K562 (cell line): ENCODE measurements around the gene HSF2BP. TPM values are rescaled to one million over a fixed set of nuclear protein-coding genes. Genes with fewer than 3 reads are reported as not detected.

Source experiments
- ATAC-seq: fragments of 200-7000 bp; cut with Tn5 transposase; 3 replicates; pipeline ENCODE4 v1.9.1; 2020; ENCODE audit warnings: moderate library complexity
- BruUV-seq: library from RNA; stranded (reverse); fragments of 400-500 nt; replicated peaks from 2 replicates; lab custom pipeline; 2021; lab: Mats Ljungman, UMichigan
- CTCF ChIA-PET: fragments of 300-600 bp; formaldehyde crosslinking; extraction: SDS; loops from one replicate; lab custom pipeline; 2021; ENCODE audit warnings: low intra/inter-chr PET ratio; lab: Yijun Ruan, JAX
- POLR2A ChIA-PET: fragments of 300-600, 350-650 bp; sonication (Branson Sonifier 250); formaldehyde crosslinking; extraction: SDS; loops from one replicate; lab custom pipeline; 2021; ENCODE audit warnings: antibody characterized with exemption, inconsistent platforms; lab: Yijun Ruan, JAX
- DNase-seq, 4 experiments: peaks; one replicate each; pipeline versions ENCODE4 v3.0.0 to v3.0.0-alpha.2; 2011 to 2018; ENCODE audit warnings: low spot score in 3 of 4, mixed read lengths in 3 of 4; ENCODE audit errors: extremely low read depth in 1 of 4
- FAIRE-seq: peaks from 2 replicates; lab custom pipeline; 2011; peaks lifted over from hg19 to GRCh38; lab: Jason Lieb, UNC
- H2AFZ ChIP-seq: 2 replicates; pipeline ENCODE4 v1.6.0; 2011; ENCODE audit warnings: low read depth, low read length, control low read depth, inconsistent platforms
- H3K27ac ChIP-seq: fragments of 200-600 bp; 3 replicates; pipeline ENCODE4 v1.8.0; 2011; ENCODE audit warnings: low read depth, mild to moderate bottlenecking, control low read depth, inconsistent platforms, low read length, moderate library complexity, mixed read lengths; ENCODE audit errors: extremely low read depth
- H3K27me3 ChIP-seq, 2 experiments: fragments of 300-600 bp in 1 of 2; 2 replicates in 1 of 2; 3 replicates in 1 of 2; pipeline versions ENCODE4 v1.6.0 to v1.8.0; 2011; ENCODE audit warnings: inconsistent platforms in 2 of 2, low read length in 2 of 2, mild to moderate bottlenecking in 1 of 2, mixed read lengths in 1 of 2, moderate library complexity in 1 of 2; ENCODE audit not compliant: control insufficient read depth in 2 of 2, insufficient read depth in 2 of 2
- H3K36me3 ChIP-seq: fragments of 300-600 bp; 3 replicates; pipeline ENCODE4 v1.8.0; 2011; ENCODE audit warnings: mild to moderate bottlenecking, low read length, inconsistent platforms; ENCODE audit not compliant: control insufficient read depth, insufficient read depth
- H3K4me1 ChIP-seq, 2 experiments: fragments of 200-600 bp in 1 of 2; replicated peaks in 1 of 2; 2 replicates in 1 of 2; 3 replicates in 1 of 2; pipeline versions ENCODE4 v1.5.1 to v1.8.0; 2011; ENCODE audit warnings: inconsistent platforms in 2 of 2, low read length in 2 of 2, mild to moderate bottlenecking in 1 of 2, mixed read lengths in 1 of 2, moderate library complexity in 1 of 2; ENCODE audit not compliant: control insufficient read depth in 2 of 2, insufficient read depth in 2 of 2
- H3K4me2 ChIP-seq: 2 replicates; pipeline ENCODE4 v1.6.1; 2011; ENCODE audit warnings: low read length, control low read depth, inconsistent platforms, mixed read lengths; ENCODE audit not compliant: insufficient read depth
- H3K4me3 ChIP-seq: fragments of 200-600 bp; sonication (generic), shearing (Covaris generic); 2 replicates; pipeline ENCODE4 v1.5.1; 2016; ENCODE audit warnings: control low read depth, inconsistent platforms
- H3K79me2 ChIP-seq: fragments of 200-600 bp; 3 replicates; pipeline ENCODE4 v1.8.0; 2011; ENCODE audit warnings: low read length, inconsistent platforms; ENCODE audit not compliant: control insufficient read depth, insufficient read depth
- H3K9ac ChIP-seq, 2 experiments: 2 replicates each; pipeline versions ENCODE4 v1.6.0 to v1.6.1; 2011; ENCODE audit warnings: low read depth in 2 of 2, low read length in 2 of 2, control low read depth in 1 of 2, inconsistent platforms in 1 of 2, mild to moderate bottlenecking in 1 of 2, mixed read lengths in 1 of 2; ENCODE audit not compliant: insufficient read depth in 1 of 2
- H3K9me1 ChIP-seq: one replicate; pipeline ENCODE4 v1.6.0; 2011; ENCODE audit warnings: inconsistent platforms, mild to moderate bottlenecking, low read length, moderate library complexity; ENCODE audit not compliant: control insufficient read depth, insufficient read depth
- H3K9me3 ChIP-seq: replicated peaks from 2 replicates; pipeline ENCODE4 v1.5.1; 2011; ENCODE audit warnings: low read depth, low read length, inconsistent platforms; ENCODE audit not compliant: control insufficient read depth, insufficient read depth
- H4K20me1 ChIP-seq: replicated peaks from 2 replicates; pipeline ENCODE4 v1.6.1; 2011; ENCODE audit warnings: low read length, inconsistent platforms, mixed read lengths; ENCODE audit not compliant: control insufficient read depth, insufficient read depth
- LCOR ChIP-seq: sonication (generic); formaldehyde crosslinking; IDR thresholded peaks from 2 replicates; pipeline ENCODE4 v1.8.0; 2022; ENCODE audit warnings: mild to moderate bottlenecking, missing genetic modification reagents
- MAZ ChIP-seq, 2 experiments: fragments of 450-650 bp in 1 of 2; sonication (generic) in 1 of 2; formaldehyde crosslinking; IDR thresholded peaks in 1 of 2; conservative IDR thresholded peaks in 1 of 2; 2 replicates each; pipeline versions ENCODE4 v1.4.0 to v1.5.0; 2020; ENCODE audit warnings: mild to moderate bottlenecking in 1 of 2, missing genetic modification reagents in 1 of 2
- MTF1 ChIP-seq: fragments of 250-450 bp; sonication (Bioruptor Pico); IDR thresholded peaks from 2 replicates; pipeline ENCODE4 v1.9.0; 2021; ENCODE audit warnings: moderate library complexity, mild to moderate bottlenecking, inconsistent platforms, borderline replicate concordance
- PHF21A ChIP-seq: fragments of 450-650 bp; IDR thresholded peaks from 2 replicates; pipeline ENCODE4 v1.6.1; 2017; ENCODE audit warnings: low read depth, borderline replicate concordance
- RAD21 ChIP-seq, 2 experiments: fragments of 250-450 bp in 1 of 2; fragments of 450-650 bp in 1 of 2; sonication (Bioruptor Pico) in 1 of 2; formaldehyde crosslinking in 1 of 2; IDR thresholded peaks in 1 of 2; conservative IDR thresholded peaks in 1 of 2; 2 replicates each; pipeline versions ENCODE4 v1.4.0 to v1.8.0; 2020 to 2022; ENCODE audit warnings: mild to moderate bottlenecking in 2 of 2, moderate library complexity in 1 of 2
- RNF2 ChIP-seq: sonication (generic); IDR thresholded peaks from 2 replicates; pipeline ENCODE4 v1.6.1; 2016
- SAP30 ChIP-seq: fragments of 200-600 bp; sonication (generic); IDR thresholded peaks from 2 replicates; pipeline ENCODE4 v1.6.1; 2012; ENCODE audit warnings: borderline replicate concordance, low read depth, mild to moderate bottlenecking, moderate library complexity, low read length, control low read depth, inconsistent platforms; ENCODE audit not compliant: insufficient read depth, poor library complexity, severe bottlenecking
- TCFL5 ChIP-seq: fragments of 250-450 bp; sonication (Bioruptor Pico); conservative IDR thresholded peaks from 2 replicates; pipeline ENCODE4 v1.6.1; 2021; ENCODE audit warnings: mild to moderate bottlenecking, moderate library complexity, matching md5 sums
- YY1 ChIP-seq, 3 experiments: IDR thresholded peaks; 2 replicates each; pipeline ENCODE4 v1.6.1; 2011; ENCODE audit warnings: low read length in 2 of 3, mild to moderate bottlenecking in 2 of 3, moderate library complexity in 2 of 3, borderline replicate concordance in 1 of 3, control low read depth in 1 of 3, low read depth in 1 of 3; ENCODE audit not compliant: insufficient read depth in 3 of 3, insufficient replicate concordance in 2 of 3, control insufficient read depth in 1 of 3, insufficient read length in 1 of 3; ENCODE audit errors: extremely low read depth in 1 of 3
- ZFPM2 ChIP-seq: fragments of 250-450 bp; sonication (Bioruptor Pico); IDR thresholded peaks from 2 replicates; pipeline ENCODE4 v1.5.1; 2022; ENCODE audit warnings: mild to moderate bottlenecking
- ZNF316 ChIP-seq: fragments of 450-650 bp; IDR thresholded peaks from 2 replicates; pipeline ENCODE4 v1.6.1; 2016
- WGBS: fragments of 100-300 bp; shearing (Covaris generic); methylation state at CpG from one replicate; pipeline ENCODE4 v1.1.6; 2016; ENCODE audit warnings: low coverage, mixed read lengths; ENCODE audit not compliant: insufficient coverage; ENCODE audit errors: missing lambda C conversion rate; 5-methylcytosine and 5-hydroxymethylcytosine counted together
- in situ Hi-C: fragments of 300-500 bp; cut with MboI; formaldehyde crosslinking; loops from 4 replicates; pipeline ENCODE4 v1.15.0; 2018; ENCODE audit warnings: inconsistent platforms, mixed read lengths
- intact Hi-C: fragments of 100-400 bp; cut with micrococcal nuclease; formaldehyde crosslinking; loops from 2 replicates; pipeline ENCODE4 v1.14.2; 2022
- polyA plus RNA-seq, 8 experiments: library from polyadenylated mRNA; depleted of rRNA in 4 of 8; stranded (reverse) in 5 of 8; unstranded in 3 of 8; fragments of >200 nt; fragmentation: Nextera tagmentation in 2 of 8; fragmentation: Illumina TruSeq in 1 of 8; extraction: Ambion mirVana in 2 of 8; extraction: Trizol in 1 of 8; gene quantifications; 2 replicates each; pipeline versions ENCODE4 v1.2.1 to v1.2.3, GENCODE V29; 2011 to 2014; ENCODE audit warnings: inconsistent platforms in 1 of 8, missing spikeins in 1 of 8
- total RNA-seq, 7 experiments: library from RNA; depleted of rRNA in 6 of 7; stranded (reverse); fragments of >200 nt in 6 of 7; fragmentation: Illumina TruSeq in 2 of 7; extraction: Trizol in 2 of 7; gene quantifications; 2 replicates each; pipeline versions ENCODE4 v1.2.1 to v1.2.3, GENCODE V29; 2011 to 2021; ENCODE audit warnings: low replicate concordance in 1 of 7
- TF ChIP-seq, protein P1 (sequence below): fragments of 450-650 bp; IDR thresholded peaks from 2 replicates; pipeline ENCODE4 v1.6.1; 2016; ENCODE audit warnings: missing biosample characterization, missing genetic modification characterization
- TF ChIP-seq, protein P2 (sequence below): sonication (generic); formaldehyde crosslinking; IDR thresholded peaks from 2 replicates; pipeline ENCODE4 v1.8.1; 2023; ENCODE audit warnings: mild to moderate bottlenecking, missing genetic modification reagents

HSF2BP gene
- total and polyA plus RNA-seq, 9 of the 15 experiments (the other 6 are each of a cell fraction or from before 2014, with no cell fraction given), result 0.04 to 0.57 (median 0.20) TPM; not detected in 2

DNA sequence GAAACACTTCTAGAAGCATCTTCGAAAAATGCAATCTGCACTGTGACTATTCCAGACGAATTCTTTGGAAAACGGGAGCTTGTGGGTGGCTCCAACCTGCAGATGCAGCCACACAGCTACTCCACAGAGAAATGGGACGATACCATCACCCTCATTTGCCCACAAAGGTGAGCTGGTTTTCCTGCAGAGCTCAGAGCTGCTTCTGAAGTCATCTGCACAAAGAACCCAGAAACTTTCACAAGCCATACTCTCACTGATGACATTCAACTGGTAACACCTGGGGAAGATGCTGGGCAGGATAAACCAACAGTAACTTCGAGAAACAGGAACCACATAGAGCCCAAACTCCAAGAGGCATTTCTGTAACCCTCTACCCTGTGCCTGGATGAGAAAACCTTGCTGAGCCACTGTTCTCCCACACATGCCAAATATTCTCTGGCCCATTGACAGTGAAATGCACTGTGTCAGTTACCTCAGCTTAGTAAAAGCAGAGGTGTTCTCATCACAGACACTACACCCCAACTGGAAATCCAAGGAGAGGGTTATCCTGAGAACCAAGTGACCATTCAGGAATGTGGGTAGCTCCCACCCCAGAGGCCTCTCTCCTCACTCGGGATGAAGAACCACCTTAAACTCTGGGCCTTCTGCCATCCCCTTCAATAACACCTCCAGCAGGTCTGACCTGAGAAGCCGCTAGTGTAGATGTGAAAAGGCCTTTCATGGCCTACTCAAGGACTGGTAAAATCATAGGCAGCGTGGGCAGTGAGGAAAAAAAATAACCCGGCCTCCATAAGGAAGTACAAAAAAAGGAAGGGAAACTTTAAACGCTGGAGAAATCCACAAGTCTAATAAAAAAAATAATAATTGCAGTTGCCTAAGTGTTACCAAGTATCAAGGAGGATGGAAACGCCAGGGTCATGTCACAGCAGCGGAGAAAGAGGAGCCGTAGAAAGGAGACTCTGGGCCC lies 56.7 kb downstream of the HSF2BP start:
- Histone ChIP-seq H3K4me1 (peaks cover 0 to 4% of the 10 kb centered on the region in 2 experiments; a peak in 1 of 5 replicates), H4K20me1 (no peaks in the 10 kb centered on the region), H2AFZ (no peak overlapping the region), H3K9me3 (no peaks in the 10 kb centered on the region), H3K27me3 (peaks cover 17 to 33% of the 10 kb centered on the region in 2 experiments; a peak in 4 of 5 replicates), H3K4me2 (no peak overlapping the region), H3K36me3 (no peaks in the 10 kb centered on the region), H3K4me3 (no peak overlapping the region), H3K27ac (no peak overlapping the region), H3K79me2 (no peaks in the 10 kb centered on the region)
- POLR2A ChIA-PET, result interaction anchor here (0.7 to 2.6 kb wide), 4 partner anchors 11 to 121 kb away, joined by 3 to 11 read pairs (median 4); partner anchors contain the start of gene HSF2BP
- intact Hi-C loops, result no loop called here
- WGBS, result 2% methylated on average over 13 of the region's 13 CpGs
- ATAC-seq (no peak), FAIRE-seq (no peak), DNase-seq (no peak)
- CTCF ChIA-PET, result no interaction called here
- TF ChIP-seq LCOR (CRISPR knock-in tag) (no peak), RNF2 (no peak), MTF1 (no peak), ZNF316 (no peak), RAD21 (CRISPR knock-in tag; conservative IDR thresholded peaks at IDR 0.05 in 1 of 2, IDR thresholded peaks at IDR 0.05 in 1 of 2) (no peak), TCFL5 (CRISPR knock-in tag) (no peak), ZFPM2 (CRISPR knock-in tag) (no peak), PHF21A (no peak), YY1 (IDR thresholded peaks at IDR 0.05; ENCODE audit: borderline replicate concordance in 1 of 3, control insufficient read depth in 1 of 3, extremely low read depth in 1 of 3, insufficient read depth in 3 of 3, insufficient read length in 1 of 3, insufficient replicate concordance in 2 of 3, low read depth in 1 of 3, low read length in 2 of 3) (no peak), SAP30 (no peak), MAZ (CRISPR knock-in tag; conservative IDR thresholded peaks at IDR 0.05 in 1 of 2, IDR thresholded peaks at IDR 0.05 in 1 of 2) (no peak)
- TF ChIP-seq, protein P1, sequence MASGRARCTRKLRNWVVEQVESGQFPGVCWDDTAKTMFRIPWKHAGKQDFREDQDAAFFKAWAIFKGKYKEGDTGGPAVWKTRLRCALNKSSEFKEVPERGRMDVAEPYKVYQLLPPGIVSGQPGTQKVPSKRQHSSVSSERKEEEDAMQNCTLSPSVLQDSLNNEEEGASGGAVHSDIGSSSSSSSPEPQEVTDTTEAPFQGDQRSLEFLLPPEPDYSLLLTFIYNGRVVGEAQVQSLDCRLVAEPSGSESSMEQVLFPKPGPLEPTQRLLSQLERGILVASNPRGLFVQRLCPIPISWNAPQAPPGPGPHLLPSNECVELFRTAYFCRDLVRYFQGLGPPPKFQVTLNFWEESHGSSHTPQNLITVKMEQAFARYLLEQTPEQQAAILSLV (tag), result no peak
- TF ChIP-seq, protein P2, sequence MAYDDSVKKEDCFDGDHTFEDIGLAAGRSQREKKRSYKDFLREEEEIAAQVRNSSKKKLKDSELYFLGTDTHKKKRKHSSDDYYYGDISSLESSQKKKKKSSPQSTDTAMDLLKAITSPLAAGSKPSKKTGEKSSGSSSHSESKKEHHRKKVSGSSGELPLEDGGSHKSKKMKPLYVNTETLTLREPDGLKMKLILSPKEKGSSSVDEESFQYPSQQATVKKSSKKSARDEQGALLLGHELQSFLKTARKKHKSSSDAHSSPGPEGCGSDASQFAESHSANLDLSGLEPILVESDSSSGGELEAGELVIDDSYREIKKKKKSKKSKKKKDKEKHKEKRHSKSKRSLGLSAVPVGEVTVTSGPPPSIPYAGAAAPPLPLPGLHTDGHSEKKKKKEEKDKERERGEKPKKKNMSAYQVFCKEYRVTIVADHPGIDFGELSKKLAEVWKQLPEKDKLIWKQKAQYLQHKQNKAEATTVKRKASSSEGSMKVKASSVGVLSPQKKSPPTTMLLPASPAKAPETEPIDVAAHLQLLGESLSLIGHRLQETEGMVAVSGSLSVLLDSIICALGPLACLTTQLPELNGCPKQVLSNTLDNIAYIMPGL (CRISPR knock-in tag), result no peak
- TF ChIP-seq, all 486 proteins: peak for 0
- in situ Hi-C loops, result loop anchor here (25.0 kb wide), 1 partner anchor 90 kb away; no protein-coding TSS in a partner anchor
- no peak overlapping the region for H3K9ac ChIP-seq
- H3K9me1 ChIP-seq, result no peaks in the 10 kb centered on the region
- no TSS peak for BruUV-seq
